ENCODE measurements around the gene RLN3.

The RLN3 gene

DNA sequence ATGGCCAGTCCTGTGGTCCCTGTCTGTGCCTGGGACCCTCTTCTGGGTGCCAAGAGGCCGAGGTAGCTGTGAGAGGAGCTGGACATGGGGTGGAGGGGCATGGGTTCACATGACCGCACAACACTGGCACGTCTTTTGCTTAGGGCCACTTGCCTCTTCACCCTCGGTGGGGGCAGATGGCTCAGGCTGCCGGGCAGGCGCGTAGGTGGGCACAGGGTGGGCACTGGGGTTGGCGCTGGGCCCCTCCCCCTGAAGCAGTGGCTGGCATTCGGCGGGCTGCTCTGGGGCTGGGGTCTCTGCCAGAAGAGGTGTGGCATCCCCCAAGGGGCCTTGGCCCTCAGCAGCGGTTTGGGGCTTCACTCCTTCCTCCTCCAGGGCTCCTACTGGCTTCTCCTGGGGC lies 25.6 kb downstream of the RLN3 start:
- H3K4me2 ChIP-seq (ENCODE audit: low read length, poor library complexity, severe bottlenecking), result no peak overlapping the region
- H2BK12ac ChIP-seq (ENCODE audit: low read length in 2 of 2), result no peak overlapping the region
- H3K9ac ChIP-seq (ENCODE audit: low read length), result no peak overlapping the region
- no peak overlapping the region for H2BK120ac ChIP-seq (ENCODE audit: low read depth, low read length)
- no peak overlapping the region for H4K8ac ChIP-seq (ENCODE audit: low read length)
- H3K27ac ChIP-seq (ENCODE audit: low read length, poor library complexity, severe bottlenecking), result no peak overlapping the region
- 93% methylated on average over 11 of the region's 11 CpGs for WGBS
- H4K91ac ChIP-seq (ENCODE audit: low read length), result no peak overlapping the region
- no peak overlapping the region for H2BK5ac ChIP-seq (ENCODE audit: low read depth, low read length, poor library complexity, severe bottlenecking)
- no peak overlapping the region for H3K4me3 ChIP-seq (ENCODE audit: insufficient read depth in 1 of 2, low read depth in 1 of 2, low read length in 2 of 2)
- H3K14ac ChIP-seq (ENCODE audit: low read length in 2 of 2), result no peak overlapping the region
- peaks cover 3% of the 10 kb centered on the region for H3K9me3 ChIP-seq (ENCODE audit: control insufficient read depth, low read length)
- no peak overlapping the region for H2BK15ac ChIP-seq (ENCODE audit: low read depth, poor library complexity, severe bottlenecking)
- H3K27me3 ChIP-seq (ENCODE audit: control insufficient read depth in 1 of 2, insufficient read depth in 1 of 2, low read length in 2 of 2), result peaks cover 12 to 26% of the 10 kb centered on the region in 2 experiments
- H2AK5ac ChIP-seq (ENCODE audit: low read length, severe bottlenecking), result no peak overlapping the region
- H3K23ac ChIP-seq (ENCODE audit: low read length in 2 of 2), result no peak overlapping the region
- H3K18ac ChIP-seq (ENCODE audit: low read depth in 1 of 2, low read length in 2 of 2), result no peak overlapping the region
- peaks cover 0 to 14% of the 10 kb centered on the region in 2 experiments for H3K36me3 ChIP-seq (ENCODE audit: control insufficient read depth in 1 of 2, insufficient read depth in 2 of 2, low read depth in 1 of 2, low read length in 2 of 2)
- H3K79me1 ChIP-seq (replicated peaks; ENCODE audit: low read length, poor library complexity, severe bottlenecking), result no peaks in the 10 kb centered on the region
- DNase-seq, result no peak
- no peak overlapping the region for H2AFZ ChIP-seq (ENCODE audit: low read depth, low read length)
- no peak overlapping the region for H3K4ac ChIP-seq (ENCODE audit: low read depth in 1 of 2, low read length in 2 of 2)
- H3K4me1 ChIP-seq (ENCODE audit: control insufficient read depth, insufficient read depth, low read depth, low read length), result peaks cover 14% of the 10 kb centered on the region

- no peak overlapping the region for H3K4me2 ChIP-seq (ENCODE audit: low read length, poor library complexity, severe bottlenecking)
- no peak overlapping the region for H3K14ac ChIP-seq (ENCODE audit: low read length in 2 of 2)
- H2BK5ac ChIP-seq (ENCODE audit: low read depth, low read length, poor library complexity, severe bottlenecking), result no peak overlapping the region
- H2BK120ac ChIP-seq (ENCODE audit: low read depth, low read length), result no peak overlapping the region
- no peak overlapping the region for H3K18ac ChIP-seq (ENCODE audit: low read depth in 1 of 2, low read length in 2 of 2)
- H3K27ac ChIP-seq (ENCODE audit: low read length, poor library complexity, severe bottlenecking), result no peak overlapping the region
- H3K9me3 ChIP-seq (ENCODE audit: control insufficient read depth, low read length), result peaks cover 3% of the 10 kb centered on the region
- H3K36me3 ChIP-seq (ENCODE audit: control insufficient read depth in 1 of 2, insufficient read depth in 2 of 2, low read depth in 1 of 2, low read length in 2 of 2), result peaks cover 0 to 14% of the 10 kb centered on the region in 2 experiments
- H3K27me3 ChIP-seq (ENCODE audit: control insufficient read depth in 1 of 2, insufficient read depth in 1 of 2, low read length in 2 of 2), result peaks cover 18 to 32% of the 10 kb centered on the region in 2 experiments
- H3K9ac ChIP-seq (ENCODE audit: low read length), result no peak overlapping the region
- H3K4me1 ChIP-seq (ENCODE audit: control insufficient read depth, insufficient read depth, low read depth, low read length), result peaks cover 14% of the 10 kb centered on the region
- H4K91ac ChIP-seq (ENCODE audit: low read length), result no peak overlapping the region
- no peak overlapping the region for H2BK12ac ChIP-seq (ENCODE audit: low read length in 2 of 2)
- H2AK5ac ChIP-seq (ENCODE audit: low read length, severe bottlenecking), result no peak overlapping the region
- 74% methylated on average over 6 of the region's 6 CpGs for WGBS
- H2BK15ac ChIP-seq (ENCODE audit: low read depth, poor library complexity, severe bottlenecking), result no peak overlapping the region
- H2AFZ ChIP-seq (ENCODE audit: low read depth, low read length), result no peak overlapping the region
- no peak overlapping the region for H3K23ac ChIP-seq (ENCODE audit: low read length in 2 of 2)
- no peaks in the 10 kb centered on the region for H3K79me1 ChIP-seq (replicated peaks; ENCODE audit: low read length, poor library complexity, severe bottlenecking)
- H3K4me3 ChIP-seq (ENCODE audit: insufficient read depth in 1 of 2, low read depth in 1 of 2, low read length in 2 of 2), result no peak overlapping the region
- H4K8ac ChIP-seq (ENCODE audit: low read length), result no peak overlapping the region
- no peak for DNase-seq
- H3K4ac ChIP-seq (ENCODE audit: low read depth in 1 of 2, low read length in 2 of 2), result no peak overlapping the region
These were observed 26.2 kb downstream of the RLN3 start for GRCh38 chr19:14054099-14054498.

- Histone ChIP-seq H2BK5ac (ENCODE audit: low read depth, low read length, poor library complexity, severe bottlenecking) (no peak overlapping the region), H2AFZ (ENCODE audit: low read depth, low read length) (no peak overlapping the region), H3K4me3 (ENCODE audit: insufficient read depth in 1 of 2, low read depth in 1 of 2, low read length in 2 of 2) (no peak overlapping the region), H3K9ac (ENCODE audit: low read length) (no peak overlapping the region), H3K79me1 (replicated peaks; ENCODE audit: low read length, poor library complexity, severe bottlenecking) (no peaks in the 10 kb centered on the region), H2BK15ac (ENCODE audit: low read depth, poor library complexity, severe bottlenecking) (no peak overlapping the region), H3K27me3 (ENCODE audit: control insufficient read depth in 1 of 2, insufficient read depth in 1 of 2, low read length in 2 of 2) (peaks cover 25 to 39% of the 10 kb centered on the region in 2 experiments), H2BK12ac (ENCODE audit: low read length in 2 of 2) (no peak overlapping the region), H4K91ac (ENCODE audit: low read length) (no peak overlapping the region), H3K4me2 (ENCODE audit: low read length, poor library complexity, severe bottlenecking) (no peak overlapping the region), H3K4ac (ENCODE audit: low read depth in 1 of 2, low read length in 2 of 2) (no peak overlapping the region), H3K23ac (ENCODE audit: low read length in 2 of 2) (no peak overlapping the region), H2AK5ac (ENCODE audit: low read length, severe bottlenecking) (no peak overlapping the region), H3K4me1 (ENCODE audit: control insufficient read depth, insufficient read depth, low read depth, low read length) (peaks cover 14% of the 10 kb centered on the region), H3K27ac (ENCODE audit: low read length, poor library complexity, severe bottlenecking) (no peak overlapping the region), H2BK120ac (ENCODE audit: low read depth, low read length) (no peak overlapping the region), H3K14ac (ENCODE audit: low read length in 2 of 2) (no peak overlapping the region), H3K36me3 (ENCODE audit: control insufficient read depth in 1 of 2, insufficient read depth in 2 of 2, low read depth in 1 of 2, low read length in 2 of 2) (peaks cover 0 to 14% of the 10 kb centered on the region in 2 experiments), H4K8ac (ENCODE audit: low read length) (no peak overlapping the region), H3K18ac (ENCODE audit: low read depth in 1 of 2, low read length in 2 of 2) (no peak overlapping the region), H3K9me3 (ENCODE audit: control insufficient read depth, low read length) (peaks cover 3% of the 10 kb centered on the region)
- WGBS, result 84% methylated on average over 11 of the region's 11 CpGs
- no peak for DNase-seq
These were observed 26.8 kb downstream of the RLN3 start for GRCh38 chr19:14054721-14055120.

GRCh38 chr19:14055396-14055795 lies 27.4 kb downstream of the RLN3 start:
- H2AK5ac ChIP-seq (ENCODE audit: low read length, severe bottlenecking), result no peak overlapping the region
- no peak overlapping the region for H3K23ac ChIP-seq (ENCODE audit: low read length in 2 of 2)
- no peak overlapping the region for H3K4me2 ChIP-seq (ENCODE audit: low read length, poor library complexity, severe bottlenecking)
- no peak overlapping the region for H3K14ac ChIP-seq (ENCODE audit: low read length in 2 of 2)
- no peaks in the 10 kb centered on the region for H3K79me1 ChIP-seq (replicated peaks; ENCODE audit: low read length, poor library complexity, severe bottlenecking)
- no peak overlapping the region for H2AFZ ChIP-seq (ENCODE audit: low read depth, low read length)
- H4K8ac ChIP-seq (ENCODE audit: low read length), result no peak overlapping the region
- H3K4me3 ChIP-seq (ENCODE audit: insufficient read depth in 1 of 2, low read depth in 1 of 2, low read length in 2 of 2), result no peak overlapping the region
- H3K9ac ChIP-seq (ENCODE audit: low read length), result no peak overlapping the region
- no peak overlapping the region for H2BK5ac ChIP-seq (ENCODE audit: low read depth, low read length, poor library complexity, severe bottlenecking)
- no peak overlapping the region for H3K27ac ChIP-seq (ENCODE audit: low read length, poor library complexity, severe bottlenecking)
- no peak overlapping the region for H3K4ac ChIP-seq (ENCODE audit: low read depth in 1 of 2, low read length in 2 of 2)
- peaks cover 0 to 14% of the 10 kb centered on the region in 2 experiments for H3K36me3 ChIP-seq (ENCODE audit: control insufficient read depth in 1 of 2, insufficient read depth in 2 of 2, low read depth in 1 of 2, low read length in 2 of 2)
- H4K91ac ChIP-seq (ENCODE audit: low read length), result no peak overlapping the region
- WGBS, result 91% methylated on average over 3 of the region's 3 CpGs
- no peak for DNase-seq
- H2BK15ac ChIP-seq (ENCODE audit: low read depth, poor library complexity, severe bottlenecking), result no peak overlapping the region
- H2BK12ac ChIP-seq (ENCODE audit: low read length in 2 of 2), result no peak overlapping the region
- peaks cover 3% of the 10 kb centered on the region for H3K9me3 ChIP-seq (ENCODE audit: control insufficient read depth, low read length)
- H3K4me1 ChIP-seq (ENCODE audit: control insufficient read depth, insufficient read depth, low read depth, low read length), result peaks cover 14% of the 10 kb centered on the region
- no peak overlapping the region for H2BK120ac ChIP-seq (ENCODE audit: low read depth, low read length)
- H3K18ac ChIP-seq (ENCODE audit: low read depth in 1 of 2, low read length in 2 of 2), result no peak overlapping the region
- H3K27me3 ChIP-seq (ENCODE audit: control insufficient read depth in 1 of 2, insufficient read depth in 1 of 2, low read length in 2 of 2), result peaks cover 31 to 45% of the 10 kb centered on the region in 2 experiments
